NCI-H1105 treated with DMSO at 0.1 percent for 48 hours (cell line): ENCODE measurements around the gene SVIL.
"Not testable (repeated sequence)": the region's sequence is repeated elsewhere in the genome, so short reads cannot be mapped to it uniquely, and the experiment has no call there.

Experiments used
- DNase-seq: peaks from one replicate; lab custom pipeline; 2025; lab: John Stamatoyannopoulos, UW

SVIL gene

DNA sequence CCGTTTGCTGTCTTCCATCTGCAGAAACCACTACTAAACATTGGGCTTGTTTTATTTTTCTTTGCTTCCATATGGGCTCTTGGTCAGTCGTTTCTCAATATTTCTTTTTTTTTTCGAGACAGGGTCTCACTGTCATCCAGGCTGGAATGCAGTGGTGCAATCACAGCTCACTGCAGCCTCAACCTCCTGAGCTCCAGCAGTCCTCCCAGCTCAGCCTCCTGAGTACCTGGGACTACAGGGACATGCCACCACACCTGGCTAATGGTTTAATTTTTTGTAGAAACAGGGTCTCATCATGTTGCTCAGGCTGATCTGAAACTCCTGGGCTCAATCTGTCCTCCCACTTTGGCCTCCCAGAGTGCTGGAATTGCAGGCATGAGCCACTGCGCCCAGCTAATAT is 182.8 kb downstream of the SVIL start:
- DNase-seq: no peak

DNA sequence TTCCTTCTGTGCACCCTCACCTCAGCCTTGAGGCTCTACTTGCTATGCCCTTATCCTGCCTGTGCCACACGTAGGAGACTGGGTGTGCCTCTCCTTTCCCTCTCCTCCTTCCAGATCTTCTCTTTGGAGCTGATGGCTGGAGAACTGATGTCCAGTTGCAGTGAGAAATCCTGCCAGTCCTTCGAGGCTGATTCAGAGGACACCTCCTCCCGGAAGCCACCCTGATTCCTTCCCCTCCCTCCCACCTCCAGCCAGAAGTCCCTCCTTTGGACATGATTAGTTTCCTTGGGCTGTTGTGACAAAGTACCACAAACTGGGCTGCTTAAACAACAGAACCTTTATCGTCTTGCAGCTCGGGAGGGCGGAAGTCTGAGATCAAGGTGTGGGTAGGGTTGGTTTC is 184.4 kb downstream of the SVIL start:
- DNase-seq: no peak

DNA sequence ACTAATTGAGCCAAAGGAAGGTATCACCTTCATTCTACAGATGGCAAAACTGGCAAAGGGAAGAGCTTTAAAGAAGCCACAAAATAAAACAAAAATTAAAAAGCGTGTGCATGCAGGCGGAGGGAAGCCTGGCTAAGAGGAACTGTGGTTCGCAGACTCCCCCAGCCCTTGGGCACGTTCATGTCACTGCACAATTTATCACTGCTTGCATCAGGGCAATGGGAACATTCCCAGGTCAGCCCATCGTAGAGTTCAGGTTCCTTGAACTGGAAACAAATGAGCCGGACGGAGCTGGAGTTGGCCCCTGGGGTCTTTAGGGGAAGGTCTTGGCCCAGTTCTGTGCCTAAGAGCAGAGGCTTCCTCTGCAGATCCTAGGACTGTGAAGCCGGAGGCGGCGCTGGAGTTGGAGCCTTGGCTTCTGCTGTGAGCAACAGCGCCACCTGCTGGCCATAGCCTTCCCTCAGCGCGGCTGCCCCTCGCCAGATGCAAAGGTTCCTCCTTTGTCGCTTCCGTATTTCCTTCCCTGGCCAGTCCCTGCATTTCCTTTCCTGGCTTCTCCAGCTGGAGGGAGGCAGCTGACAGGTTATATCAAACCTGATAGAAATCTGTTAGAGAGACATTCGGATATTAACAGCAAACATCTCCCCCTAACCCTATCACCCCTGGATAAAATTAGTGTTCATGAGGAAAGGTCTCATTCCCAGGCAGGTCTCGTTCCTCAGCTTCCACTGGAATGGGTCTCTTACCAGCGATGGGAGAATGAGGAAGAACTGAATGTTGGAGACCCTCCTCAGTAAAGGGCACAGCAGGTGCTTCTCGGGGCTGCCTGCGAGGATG is 185.8 kb downstream of the SVIL start:
- DNase-seq: peak; percentile 11

DNA sequence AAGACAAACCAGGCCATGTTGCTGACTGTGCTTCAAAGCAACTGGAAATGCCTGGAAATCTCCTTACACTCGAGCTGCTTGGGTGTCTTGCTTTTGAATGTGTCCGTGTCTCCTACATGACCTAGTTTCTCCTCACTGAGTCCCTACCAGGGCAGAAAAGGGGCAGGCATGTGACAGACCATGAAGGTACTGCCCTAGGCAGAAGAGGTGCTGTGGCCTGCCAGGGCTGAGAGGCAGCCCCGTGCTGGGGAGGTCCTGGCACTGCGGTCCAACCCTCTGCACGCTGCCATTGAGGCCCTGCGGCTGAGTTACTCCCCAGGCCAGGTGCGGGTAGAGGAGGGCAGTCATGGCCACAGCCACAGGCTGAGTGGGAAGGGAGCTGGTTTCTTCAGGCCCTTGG is 186.6 kb downstream of the SVIL start:
- DNase-seq: no peak

DNA sequence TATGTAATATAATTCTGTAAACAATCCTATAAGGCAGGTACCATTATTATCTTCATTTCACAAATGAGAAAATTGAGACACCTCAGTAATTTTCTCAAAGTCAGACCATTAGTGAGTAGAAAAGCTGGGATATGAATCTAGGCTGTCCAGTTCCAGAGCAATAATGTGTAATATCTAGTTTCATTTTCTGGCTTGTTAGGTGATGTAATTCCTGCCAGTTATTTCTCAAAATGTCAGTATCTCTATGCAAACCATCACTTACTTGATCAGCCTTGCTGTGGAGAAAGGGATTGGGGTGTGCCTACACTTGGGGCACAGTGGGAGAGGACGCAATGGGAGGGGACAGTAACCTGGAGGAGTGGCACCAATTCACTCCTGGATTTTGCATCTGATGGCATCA is 188.4 kb downstream of the SVIL start:
- no peak for DNase-seq

DNA sequence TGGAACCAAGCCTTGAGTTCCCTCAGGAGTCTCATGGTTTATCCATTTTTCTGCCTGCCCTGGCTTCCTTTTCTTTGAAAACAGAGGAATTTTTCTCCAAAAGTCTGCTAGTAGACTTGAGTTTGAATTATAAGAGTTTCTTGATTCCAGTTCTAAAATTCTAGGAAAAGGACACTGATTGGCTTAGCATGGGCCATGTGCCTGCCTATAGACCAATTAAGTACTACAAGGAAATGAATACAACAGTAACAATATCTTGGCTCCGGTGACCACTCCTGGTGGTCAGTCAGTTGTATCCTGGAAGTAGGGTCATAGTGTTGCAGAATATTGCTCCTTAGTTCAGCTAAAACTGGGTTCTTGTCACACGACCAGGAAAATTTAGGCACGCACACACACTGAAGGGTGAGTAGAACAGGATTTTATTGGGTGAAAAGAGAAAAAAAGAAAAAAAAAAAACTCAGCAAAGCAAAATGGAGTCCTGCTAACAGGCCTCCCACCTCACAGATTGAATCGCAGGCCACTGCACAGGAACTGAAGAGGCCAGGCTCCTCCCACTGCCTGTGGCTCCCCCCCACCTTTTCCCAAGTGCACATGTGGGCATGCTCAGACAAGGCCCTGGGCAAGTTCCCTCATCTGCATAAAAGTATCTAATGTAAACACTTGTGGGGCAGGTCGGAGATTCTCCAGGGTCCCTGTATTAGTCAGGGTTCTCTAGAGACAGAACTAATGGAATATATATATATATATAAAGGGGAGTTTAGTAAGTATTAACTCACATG is 190.8 kb downstream of the SVIL start:
- no peak for DNase-seq

DNA sequence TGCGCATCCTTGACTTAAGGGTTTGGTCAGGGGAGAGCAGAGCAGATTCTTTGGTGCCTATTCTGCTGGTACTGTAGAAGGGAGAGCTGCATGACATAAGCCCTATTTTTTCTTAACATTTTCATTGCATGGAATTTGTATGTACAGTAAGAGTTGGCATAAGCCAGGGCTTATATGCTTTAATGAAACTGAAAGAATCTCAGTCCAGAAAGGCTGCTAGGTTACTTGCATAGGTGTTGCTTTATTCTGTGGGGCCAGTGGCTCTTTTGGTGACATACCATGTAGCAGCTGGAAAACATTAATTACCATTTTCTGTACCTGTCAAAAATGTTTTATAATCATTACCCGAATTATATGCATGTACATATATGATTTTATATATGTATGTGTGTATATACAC is 193.8 kb downstream of the SVIL start:
- no peak for DNase-seq

DNA sequence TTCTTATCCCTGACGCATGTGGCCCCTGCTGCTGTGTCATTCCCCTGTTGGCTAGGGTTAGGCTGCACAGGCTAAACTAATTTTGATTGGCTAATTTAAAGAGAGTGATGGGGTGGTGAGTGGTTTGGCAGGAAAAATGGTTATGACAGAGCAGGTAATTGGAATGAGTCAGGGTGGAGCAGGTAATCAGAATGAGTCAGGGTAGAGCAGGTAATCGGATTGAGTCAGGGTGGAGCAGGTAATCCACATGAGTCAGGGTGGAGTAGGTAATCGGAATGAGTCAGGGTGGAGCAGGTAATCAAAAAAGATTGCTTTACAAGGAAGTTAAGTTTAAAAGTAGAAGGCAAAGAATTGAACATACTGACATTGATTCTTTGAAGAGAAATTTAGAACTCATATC is 195.8 kb downstream of the SVIL start:
- not testable (repeated sequence) for DNase-seq

DNA sequence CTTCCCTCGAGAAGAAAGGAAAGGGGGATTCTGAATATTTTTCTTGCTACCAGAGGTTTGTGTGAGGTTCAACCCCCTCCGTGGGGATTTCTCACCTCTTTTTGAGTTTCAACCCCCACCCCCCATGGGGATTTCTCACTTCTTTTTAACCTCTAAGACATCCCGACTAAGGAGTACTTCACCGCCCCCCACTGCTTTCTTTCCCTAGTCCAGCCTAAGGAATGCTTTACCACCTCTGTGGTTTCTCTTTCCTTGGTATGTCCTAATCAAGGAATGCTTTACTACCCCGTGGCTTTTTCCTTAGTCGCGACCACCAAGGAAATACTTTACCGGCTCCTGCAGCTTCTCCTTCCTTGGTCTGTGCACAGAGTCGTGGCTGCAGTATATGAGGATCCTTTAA is 196.5 kb downstream of the SVIL start:
- no peak for DNase-seq

DNA sequence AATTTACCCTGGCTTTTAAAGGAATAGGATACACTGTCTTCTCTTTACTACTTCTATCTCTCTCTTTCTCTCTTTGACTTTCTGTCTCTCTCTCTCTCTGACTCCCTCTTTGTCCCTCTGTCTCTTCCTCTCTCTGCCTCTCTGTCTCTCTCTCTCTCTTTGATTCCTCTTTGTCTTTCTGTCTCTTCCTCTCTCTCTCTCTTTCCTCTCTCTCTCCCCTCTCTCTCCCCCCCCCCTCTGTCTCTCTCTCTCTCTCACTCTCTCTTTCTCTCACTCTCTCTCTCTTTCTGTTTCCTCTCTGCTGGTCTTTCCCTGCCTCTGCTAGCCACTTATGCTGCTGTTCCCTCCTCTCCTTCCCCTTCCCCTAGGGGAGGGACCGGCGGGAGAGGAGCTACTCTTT is 196.9 kb downstream of the SVIL start:
- no peak for DNase-seq

DNA sequence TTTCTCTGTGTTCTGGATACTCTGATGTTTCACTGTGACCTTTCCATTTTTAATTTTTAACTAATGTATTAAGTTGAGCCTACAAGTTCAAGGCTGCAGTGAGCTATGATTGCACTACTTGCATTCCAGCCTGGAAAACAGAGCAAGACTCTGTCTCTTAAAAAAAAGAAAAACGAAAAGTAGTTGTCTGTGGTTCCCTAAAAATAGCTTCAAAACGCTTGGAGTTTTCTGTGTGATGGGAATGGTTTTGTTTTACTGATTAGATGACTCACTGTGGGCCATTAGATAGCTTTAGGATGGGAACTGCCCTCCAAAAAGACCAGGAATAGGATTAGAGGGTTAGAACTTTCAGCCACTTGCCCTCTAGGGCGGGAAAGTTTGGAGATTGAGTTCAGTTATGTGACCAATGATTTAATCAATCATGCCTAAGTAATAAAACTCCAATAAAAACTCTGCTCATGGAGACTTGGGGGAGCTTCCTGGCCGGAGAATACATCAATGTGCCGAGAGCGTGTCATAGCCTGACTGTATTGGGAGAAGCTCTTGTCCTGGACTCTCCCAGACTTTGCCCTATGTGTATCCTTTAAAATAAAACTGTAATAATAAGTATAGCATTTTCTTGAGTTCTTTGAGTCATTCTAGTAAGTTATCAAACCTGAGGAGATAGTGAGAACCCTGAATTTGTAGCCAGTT is 198.8 kb downstream of the SVIL start:
- DNase-seq: no peak

DNA sequence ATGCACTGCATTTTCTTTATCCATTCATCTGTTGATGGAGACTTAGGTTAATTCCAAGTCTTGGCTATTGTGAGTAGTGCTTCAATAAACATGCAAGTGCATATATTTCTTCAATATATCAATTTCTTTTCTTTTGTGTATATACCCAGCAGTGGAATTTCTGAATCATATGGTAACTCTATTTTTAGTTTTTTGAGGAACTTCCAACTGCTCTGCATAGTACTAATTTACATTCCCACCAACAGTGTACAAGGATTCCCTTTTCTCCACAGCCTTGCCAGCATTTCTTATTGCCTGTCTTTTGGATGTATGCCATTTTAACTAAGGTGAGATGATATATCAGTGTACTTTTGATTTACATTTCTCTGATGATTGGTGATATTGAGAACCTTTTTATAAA is 200.7 kb downstream of the SVIL start:
- DNase-seq: no peak

DNA sequence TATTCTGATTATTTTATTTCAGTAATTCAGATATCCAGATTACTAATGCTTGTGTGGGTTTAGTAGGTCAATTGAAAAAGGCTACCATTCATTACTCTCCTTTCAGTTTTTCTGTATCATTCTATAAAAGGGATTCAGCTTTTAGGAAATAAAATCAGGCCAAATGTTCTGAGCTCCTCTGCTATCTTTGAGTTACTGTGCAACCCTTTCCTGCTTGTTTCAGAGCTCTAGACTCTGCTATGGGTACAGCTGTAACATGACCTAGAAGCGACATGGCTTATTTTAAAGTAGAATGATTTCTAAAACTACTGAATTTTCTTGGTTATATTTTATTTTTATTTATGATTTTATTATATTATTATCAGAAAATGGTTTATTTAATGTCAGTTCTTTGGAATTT is 203.1 kb downstream of the SVIL start:
- no peak for DNase-seq

DNA sequence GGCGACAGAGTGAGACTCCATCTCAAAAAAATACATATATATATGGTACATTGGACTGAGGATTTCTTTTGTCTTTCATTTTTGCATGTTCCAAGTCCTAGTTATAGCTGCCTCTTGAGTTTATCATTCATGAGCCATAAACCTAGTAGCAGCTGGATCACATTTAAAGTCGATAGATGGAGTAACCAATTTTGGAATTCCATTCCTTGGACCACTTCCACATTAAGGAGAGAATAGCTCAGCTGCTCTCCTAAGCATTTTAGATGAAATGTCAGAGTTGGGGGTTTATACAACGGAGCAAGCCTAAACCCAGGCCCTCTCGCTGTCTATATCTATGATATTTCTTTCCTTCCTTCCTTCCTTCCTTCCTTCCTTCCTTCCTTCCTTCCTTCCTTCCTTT is 204.7 kb downstream of the SVIL start:
- DNase-seq: no peak

DNA sequence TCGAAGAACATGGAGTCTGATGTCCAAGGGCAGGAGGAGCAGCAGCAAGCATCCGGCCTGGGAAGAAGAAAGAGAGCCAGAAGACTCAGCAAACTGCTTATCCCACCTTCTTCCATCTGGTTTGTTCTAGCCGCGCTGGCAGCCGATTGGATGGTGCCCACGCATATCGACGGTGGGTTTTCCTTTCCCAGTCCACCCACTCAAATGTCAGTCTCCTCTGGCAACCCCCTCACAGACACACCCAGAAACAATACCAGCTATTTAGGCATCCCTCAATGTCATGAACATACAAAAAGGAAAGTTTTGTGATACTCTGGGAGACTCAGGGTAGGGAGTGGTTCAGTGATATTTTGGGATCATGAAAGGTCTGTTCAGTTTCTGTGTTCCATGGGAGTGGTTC is 206.3 kb downstream of the SVIL start:
- no peak for DNase-seq

DNA sequence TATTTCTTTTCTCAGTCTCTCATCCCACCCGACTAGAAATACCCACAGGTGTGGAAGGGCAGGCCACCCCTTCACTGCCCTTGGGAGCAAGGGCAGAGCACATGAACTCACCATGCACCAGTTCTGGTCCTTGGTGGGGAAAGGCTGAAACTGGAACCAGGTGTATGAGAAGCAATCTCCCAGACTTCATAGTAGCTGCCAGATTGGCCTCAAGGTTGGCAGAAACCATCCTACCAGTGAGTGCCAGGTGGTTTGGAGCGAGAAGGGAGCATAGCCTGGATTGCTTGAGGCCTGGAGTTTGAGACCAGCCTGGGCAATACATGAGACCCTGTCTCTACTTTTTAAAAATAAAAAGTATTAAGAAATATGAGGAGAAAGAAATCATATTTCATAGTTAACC is 207.1 kb downstream of the SVIL start:
- DNase-seq: no peak

DNA sequence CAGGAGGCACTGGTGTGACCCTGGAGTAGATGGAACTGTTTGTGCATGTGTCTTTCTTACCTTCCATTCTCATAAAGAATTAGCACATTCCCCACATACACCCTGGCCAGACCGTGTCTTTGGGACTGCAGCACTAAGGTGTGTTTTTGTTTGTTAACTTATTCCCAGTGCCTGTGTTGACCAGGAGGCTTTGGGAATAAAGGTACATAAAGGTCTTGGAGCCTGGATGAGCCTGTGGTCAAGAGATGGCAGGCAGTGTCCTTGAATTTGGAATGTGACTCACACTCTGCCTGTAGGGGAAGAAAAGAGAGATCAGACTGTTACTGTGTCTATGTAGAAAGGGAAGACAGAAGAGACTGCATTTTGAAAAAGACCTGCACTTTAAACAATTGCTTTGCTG is 208.4 kb downstream of the SVIL start:
- DNase-seq: no peak

DNA sequence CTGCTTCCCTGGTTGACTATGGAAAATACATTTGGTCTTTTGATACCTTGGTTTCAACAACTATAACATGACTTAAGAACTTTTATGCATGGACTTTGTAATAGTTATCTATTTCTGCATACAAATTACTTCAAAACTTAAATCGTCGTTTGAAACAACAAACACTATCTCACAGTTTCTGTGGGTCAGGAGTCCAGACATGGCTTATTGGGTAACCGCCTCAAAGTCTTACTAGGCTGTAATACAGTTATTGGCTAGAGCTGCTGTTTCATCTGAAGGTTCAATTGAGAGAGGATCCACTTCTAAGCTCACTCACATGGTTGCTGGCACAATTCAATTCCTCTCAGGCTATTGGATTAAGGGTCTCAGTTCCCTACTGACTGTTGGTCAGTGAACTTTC is 210.8 kb downstream of the SVIL start:
- DNase-seq: no peak

DNA sequence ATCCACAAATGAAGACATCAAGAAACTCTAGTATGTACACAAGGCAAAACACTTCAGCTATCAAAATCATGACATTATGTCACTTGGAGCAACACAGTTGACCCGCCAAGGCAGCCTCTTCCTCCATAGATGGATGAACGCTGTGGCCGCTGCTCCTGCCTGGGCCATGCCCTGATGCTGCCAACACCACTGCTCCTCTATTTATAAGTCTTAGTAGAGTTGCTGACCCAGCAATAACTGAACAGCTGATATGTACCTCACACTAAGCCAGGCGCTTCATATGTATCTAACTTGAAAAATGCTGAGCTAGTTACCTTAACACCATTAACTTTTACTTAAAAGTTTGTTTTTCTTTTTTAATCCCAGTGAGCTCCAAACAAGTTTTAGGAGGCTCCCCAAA is 214.0 kb downstream of the SVIL start:
- no peak for DNase-seq

DNA sequence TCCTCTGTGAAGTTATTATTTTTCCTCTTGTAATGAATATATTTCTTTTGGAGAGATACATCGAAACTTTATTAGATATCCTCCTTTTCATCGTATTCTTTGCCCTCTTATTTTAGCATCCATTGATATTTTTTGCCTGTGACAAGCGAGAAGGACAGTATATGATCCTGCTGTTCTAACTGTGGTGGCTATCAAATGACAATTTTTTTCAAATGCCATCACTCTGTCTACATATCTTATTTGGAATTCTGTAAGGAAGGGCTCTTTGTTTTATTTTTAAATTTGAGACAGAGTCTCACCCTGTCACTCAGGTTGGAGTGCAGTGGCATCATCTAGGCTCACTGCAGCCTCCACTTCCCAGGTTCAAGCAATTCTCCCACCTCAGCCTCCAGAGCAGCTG is 217.4 kb downstream of the SVIL start:
- DNase-seq: no peak

DNA sequence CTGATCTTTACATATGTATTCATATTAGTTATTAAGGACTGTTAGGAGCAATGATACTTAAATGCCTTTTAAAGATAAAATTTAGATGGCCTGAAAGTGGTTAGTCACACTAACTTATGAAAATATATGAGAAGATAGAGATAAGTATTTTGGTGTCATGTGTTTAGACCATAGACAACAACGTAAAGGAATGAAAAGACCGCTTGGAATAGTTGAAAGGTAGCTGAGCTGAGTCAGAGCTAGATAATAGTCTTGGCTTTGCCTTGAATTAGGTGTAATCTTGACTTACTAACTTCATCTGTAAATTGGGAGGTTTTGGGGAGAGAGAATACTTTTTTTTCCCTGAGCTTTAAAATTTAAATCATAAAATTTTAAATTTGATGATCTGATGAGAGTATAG is 218.9 kb downstream of the SVIL start:
- DNase-seq: no peak

DNA sequence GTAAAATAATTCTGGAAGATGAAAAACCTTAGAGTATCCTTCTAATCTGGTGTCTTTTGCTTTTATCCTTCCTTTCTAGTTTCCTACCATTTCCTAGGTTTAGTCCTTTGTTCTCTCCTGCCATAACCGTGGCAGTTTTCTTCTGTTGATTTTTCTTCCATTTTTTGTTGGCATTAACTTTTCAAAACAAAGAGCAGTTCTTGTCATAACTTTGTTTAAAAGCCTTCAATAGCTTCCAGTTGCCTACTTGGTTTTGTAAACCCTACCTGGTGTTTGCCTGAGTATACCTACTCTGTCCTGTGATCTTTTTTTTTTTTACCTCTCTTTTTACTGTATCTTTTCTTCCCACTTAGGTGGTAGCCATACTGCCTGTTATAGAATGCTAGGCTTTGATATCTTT is 220.3 kb downstream of the SVIL start:
- no peak for DNase-seq

DNA sequence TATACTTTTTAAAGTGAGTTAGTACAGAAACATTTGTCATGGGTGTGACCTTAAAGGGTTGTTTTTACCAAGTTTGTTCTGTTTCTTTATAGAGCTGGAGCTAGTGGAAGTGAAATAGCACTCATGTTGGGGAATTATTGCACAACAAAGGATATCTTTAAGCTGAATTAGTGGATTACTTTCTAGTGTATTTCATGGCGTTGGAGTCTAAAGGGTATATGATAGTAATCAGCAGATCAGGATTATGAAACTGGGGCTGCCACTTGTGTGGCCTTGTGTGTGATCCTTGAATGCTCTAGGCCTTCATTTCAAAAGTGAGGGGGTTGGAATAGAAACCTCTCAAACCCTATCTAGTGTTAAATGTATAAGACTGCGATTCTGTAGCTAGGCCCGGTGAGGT is 222.3 kb downstream of the SVIL start:
- DNase-seq: no peak
